Body of pancreas (tissue), 4 donors: Measurements from ENCODE around the gene SLAIN2. TPM values are rescaled to one million over a fixed set of nuclear protein-coding genes. Genes with fewer than 3 reads are reported as not detected.
"Not testable (repeated sequence)": the region's sequence is repeated elsewhere in the genome, so short reads cannot be mapped to it uniquely, and the experiment has no call there.

Source experiments
- ATAC-seq: fragments of 150-250 bp; one replicate; pipeline ENCODE4 v1.9.1; 2016
- DNase-seq, 4 donors: peaks; one replicate each; pipeline ENCODE4 v3.0.0-alpha.2; 2019
- H3K27ac ChIP-seq, 4 donors: fragments of 200-600 bp; sonication (generic); 1 replicate in 3 of 4; 2 replicates in 1 of 4; pipeline versions ENCODE4 v1.5.1 to v1.6.1; 2016 to 2019; ENCODE audit warnings: mild to moderate bottlenecking in 1 of 4, mixed read lengths in 1 of 4, moderate library complexity in 1 of 4
- H3K27me3 ChIP-seq, 2 donors: fragments of 200-600 bp; sonication (generic); one replicate each; pipeline ENCODE4 v1.6.0; 2016; ENCODE audit warnings: mild to moderate bottlenecking in 1 of 2
- H3K36me3 ChIP-seq, 2 donors: fragments of 200-600 bp; sonication (generic); replicated peaks in 1 of 2; 2 replicates each; pipeline ENCODE4 v1.5.1; 2016; ENCODE audit warnings: low read depth in 2 of 2; ENCODE audit not compliant: insufficient read depth in 1 of 2
- H3K4me1 ChIP-seq: fragments of 200-600 bp; sonication (generic); one replicate; pipeline ENCODE4 v1.6.0; 2016
- H3K4me3 ChIP-seq, 2 donors: fragments of 200-600 bp; sonication (generic); 1 replicate in 1 of 2; 2 replicates in 1 of 2; pipeline ENCODE4 v1.5.1; 2016 to 2019
- H3K9me3 ChIP-seq, 3 donors: fragments of 200-600 bp; sonication (generic); 1 replicate in 2 of 3; 2 replicates in 1 of 3; pipeline ENCODE4 v1.5.1; 2016
- CTCF ChIP-seq, 7 experiments: fragments of 450-650 bp in 4 of 7; fragments of 200-600 bp in 3 of 7; sonication (generic) in 3 of 7; IDR thresholded peaks; one replicate each; pipeline ENCODE4 v1.5.1; 2016 to 2019; ENCODE audit warnings: antibody characterized with exemption in 7 of 7
- POLR2A ChIP-seq, 3 donors: fragments of 450-650 bp; IDR thresholded peaks; one replicate each; pipeline ENCODE4 v1.6.1; 2016; ENCODE audit warnings: antibody characterized with exemption in 3 of 3, mild to moderate bottlenecking in 2 of 3
- WGBS, 2 donors: methylation state at CpG; one replicate each; pipeline ENCODE4 v1.1.5; 2017; 5-methylcytosine and 5-hydroxymethylcytosine counted together
- intact Hi-C: fragments of 100-400 bp; cut with DNase I; formaldehyde crosslinking; loops from one replicate; pipeline ENCODE4 v1.15.1; 2023
- total RNA-seq, 2 donors: library from RNA; depleted of rRNA; stranded (reverse); fragments of >200 nt; gene quantifications; one replicate each; pipeline ENCODE4 v1.1.0, GENCODE V29; 2016

The SLAIN2 gene
- total RNA-seq, result 10 to 100 TPM; 13.2 to 17.1 TPM

- WGBS, 2 donors, result 0 to 3% methylated on average over 12 to 89 of the region's 89 CpGs
- Histone ChIP-seq H3K36me3 (no peaks in the 10 kb centered on the region), H3K4me1 (peaks cover 36% of the 10 kb centered on the region), H3K27me3 (no peaks in the 10 kb centered on the region), H3K9me3 (no peaks in the 10 kb centered on the region), H3K27ac (peak within 1 kb of the TSS; percentile 87 to 99 (median 94)), H3K4me3 (peak within 1 kb of the TSS; percentile 41 to 89)
- TF ChIP-seq POLR2A (IDR thresholded peaks at IDR 0.05) (peak; percentile 67 to 93 (median 93)), CTCF (IDR thresholded peaks at IDR 0.05) (peak in 6 of 7 experiments; percentile 12 to 57 (median 48))
- ATAC-seq, result peak; percentile 93
- intact Hi-C loops, result no loop called here
- DNase-seq, result peak; percentile 99
Measured at GRCh38 chr4:48340965-48341775, at the start of gene SLAIN2. Gene SLAIN2 (plus strand): TSS chr4:48341529. CDS start chr4:48341740, 211 bp downstream.

- ATAC-seq, H3K27me3 ChIP-seq, H3K4me1 ChIP-seq, H3K36me3 ChIP-seq, H3K27ac ChIP-seq, H3K4me3 ChIP-seq, intact Hi-C loops, H3K9me3 ChIP-seq, DNase-seq: not testable (repeated sequence)
- WGBS, 2 donors, result 90% methylated on average over 2 to 12 of the region's 40 CpGs
Measured at GRCh38 chr4:48292218-48292790, 49.0 kb upstream of the SLAIN2 start.

GRCh38 chr4:48295116-48295515 is 46.2 kb upstream of the SLAIN2 start:
- Histone ChIP-seq H3K36me3 (no peaks in the 10 kb centered on the region), H3K27me3 (no peaks in the 10 kb centered on the region), H3K9me3 (no peaks in the 10 kb centered on the region), H3K4me3 (no peak overlapping the region), H3K27ac (no peak overlapping the region), H3K4me1 (no peaks in the 10 kb centered on the region)
- no peak for ATAC-seq
- TF ChIP-seq POLR2A (IDR thresholded peaks at IDR 0.05), result no peak
- no peak for TF ChIP-seq CTCF (IDR thresholded peaks at IDR 0.05)
- DNase-seq, result no peak
- intact Hi-C loops, result no loop called here

- Histone ChIP-seq H3K36me3 (no peaks in the 10 kb centered on the region), H3K4me1 (no peaks in the 10 kb centered on the region), H3K9me3 (no peaks in the 10 kb centered on the region), H3K27me3 (no peaks in the 10 kb centered on the region), H3K4me3 (no peak overlapping the region), H3K27ac (no peak overlapping the region)
- TF ChIP-seq CTCF (IDR thresholded peaks at IDR 0.05), result no peak
- TF ChIP-seq POLR2A (IDR thresholded peaks at IDR 0.05), result no peak
- intact Hi-C loops, result no loop called here
- DNase-seq (no peak), ATAC-seq (no peak)
- 65 to 71% methylated on average over 6 of the region's 6 CpGs for WGBS, 2 donors
Measured at GRCh38 chr4:48296365-48296764, 45.0 kb upstream of the SLAIN2 start.

- no peak for ATAC-seq
- intact Hi-C loops, result no loop called here
- H3K27me3 ChIP-seq, result no peaks in the 10 kb centered on the region
- H3K4me1 ChIP-seq, result no peaks in the 10 kb centered on the region
- no peaks in the 10 kb centered on the region for H3K36me3 ChIP-seq
- H3K9me3 ChIP-seq, result no peaks in the 10 kb centered on the region
- TF ChIP-seq CTCF (IDR thresholded peaks at IDR 0.05) (no peak), POLR2A (IDR thresholded peaks at IDR 0.05) (no peak)
- H3K4me3 ChIP-seq, result no peak overlapping the region
- no peak overlapping the region for H3K27ac ChIP-seq
- DNase-seq, result no peak
- WGBS, 2 donors, result 82 to 93% methylated on average over 2 of the region's 2 CpGs
Measured at GRCh38 chr4:48297256-48297846, 44.0 kb upstream of the SLAIN2 start.
